Esophagus squamous epithelium (tissue), 5 donors: Measurements from ENCODE around the gene ZBTB24. TPM values are rescaled to one million over a fixed set of nuclear protein-coding genes. Genes with fewer than 3 reads are reported as not detected.
"Not testable (repeated sequence)": the region's sequence is repeated elsewhere in the genome, so short reads cannot be mapped to it uniquely, and the experiment has no call there.

ENCODE experiments used
- DNase-seq: peaks from one replicate; lab custom pipeline; 2025; lab: John Stamatoyannopoulos, UW
- H3K27ac ChIP-seq, 4 donors: fragments of 200-600 bp; sonication (generic); one replicate each; pipeline ENCODE4 v1.5.1; 2016 to 2019; ENCODE audit warnings: mild to moderate bottlenecking in 1 of 4
- H3K27me3 ChIP-seq, 4 donors: fragments of 200-600 bp; sonication (generic); 1 replicate in 3 of 4; 2 replicates in 1 of 4; pipeline versions ENCODE4 v1.5.1 to v1.6.0; 2017 to 2021; ENCODE audit warnings: antibody characterized with exemption in 1 of 4
- H3K36me3 ChIP-seq, 3 donors: fragments of 200-600 bp; sonication (generic); one replicate each; pipeline ENCODE4 v1.5.1; 2016 to 2019
- H3K4me1 ChIP-seq, 3 donors: fragments of 200-600 bp; sonication (generic); one replicate each; pipeline ENCODE4 v1.5.1; 2017 to 2019
- H3K4me3 ChIP-seq, 4 donors: fragments of 200-600 bp; sonication (generic); 1 replicate in 3 of 4; 2 replicates in 1 of 4; pipeline ENCODE4 v1.5.1; 2016 to 2019; ENCODE audit warnings: mild to moderate bottlenecking in 2 of 4, moderate library complexity in 1 of 4
- H3K9me3 ChIP-seq, 3 donors: fragments of 200-600 bp; sonication (generic); one replicate each; pipeline ENCODE4 v1.5.1; 2016 to 2019
- POLR2A ChIP-seq, 4 donors: fragments of 450-650 bp; IDR thresholded peaks; one replicate each; pipeline ENCODE4 v1.6.1; 2017; ENCODE audit warnings: antibody characterized with exemption in 4 of 4, mild to moderate bottlenecking in 4 of 4, moderate library complexity in 3 of 4
- WGBS, 2 donors: methylation state at CpG; one replicate each; pipeline ENCODE4 v1.1.5; 2018; 5-methylcytosine and 5-hydroxymethylcytosine counted together
- intact Hi-C: fragments of 100-400 bp; cut with DNase I; formaldehyde crosslinking; loops from one replicate; pipeline ENCODE4 v1.15.0; 2022
- total RNA-seq, 4 donors: library from RNA; depleted of rRNA; stranded (reverse); fragments of >200 nt; gene quantifications; one replicate each; pipeline ENCODE4 v1.1.0, GENCODE V29; 2016
- TF ChIP-seq, protein P1 (sequence below), 6 experiments: fragments of 450-650 bp in 4 of 6; fragments of 200-600 bp in 2 of 6; sonication (generic) in 2 of 6; IDR thresholded peaks; one replicate each; pipeline ENCODE4 v1.5.1; 2016 to 2019; ENCODE audit warnings: antibody characterized with exemption in 6 of 6, mild to moderate bottlenecking in 4 of 6, moderate library complexity in 4 of 6
- donor health status: DM: yes; HTN: yes; CAD: no.

The ZBTB24 gene
- total RNA-seq, 4 donors from 2014 or later, result 3.9 to 8.4 (median 7.0) TPM

DNA sequence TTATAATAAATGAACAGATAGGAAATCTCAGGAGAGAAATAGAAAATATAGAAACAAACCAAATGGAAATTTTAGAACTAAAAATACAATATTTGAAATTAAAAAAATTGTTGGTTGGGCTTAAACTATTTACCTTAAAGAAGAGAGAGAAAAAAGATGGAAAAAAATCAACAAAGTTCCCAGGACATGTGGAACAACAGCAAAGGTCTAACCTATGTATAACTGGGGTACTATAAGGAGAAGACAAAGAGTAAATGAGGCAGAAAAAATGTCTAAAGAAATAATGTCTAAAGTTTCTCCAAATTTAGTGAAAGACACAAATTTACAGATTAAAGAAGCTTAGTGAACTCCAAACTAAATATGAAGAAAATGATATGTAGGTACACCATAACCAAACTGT is 41.1 kb upstream of the ZBTB24 start:
- TF ChIP-seq POLR2A (IDR thresholded peaks at IDR 0.05), result no peak
- TF ChIP-seq, protein P1, sequence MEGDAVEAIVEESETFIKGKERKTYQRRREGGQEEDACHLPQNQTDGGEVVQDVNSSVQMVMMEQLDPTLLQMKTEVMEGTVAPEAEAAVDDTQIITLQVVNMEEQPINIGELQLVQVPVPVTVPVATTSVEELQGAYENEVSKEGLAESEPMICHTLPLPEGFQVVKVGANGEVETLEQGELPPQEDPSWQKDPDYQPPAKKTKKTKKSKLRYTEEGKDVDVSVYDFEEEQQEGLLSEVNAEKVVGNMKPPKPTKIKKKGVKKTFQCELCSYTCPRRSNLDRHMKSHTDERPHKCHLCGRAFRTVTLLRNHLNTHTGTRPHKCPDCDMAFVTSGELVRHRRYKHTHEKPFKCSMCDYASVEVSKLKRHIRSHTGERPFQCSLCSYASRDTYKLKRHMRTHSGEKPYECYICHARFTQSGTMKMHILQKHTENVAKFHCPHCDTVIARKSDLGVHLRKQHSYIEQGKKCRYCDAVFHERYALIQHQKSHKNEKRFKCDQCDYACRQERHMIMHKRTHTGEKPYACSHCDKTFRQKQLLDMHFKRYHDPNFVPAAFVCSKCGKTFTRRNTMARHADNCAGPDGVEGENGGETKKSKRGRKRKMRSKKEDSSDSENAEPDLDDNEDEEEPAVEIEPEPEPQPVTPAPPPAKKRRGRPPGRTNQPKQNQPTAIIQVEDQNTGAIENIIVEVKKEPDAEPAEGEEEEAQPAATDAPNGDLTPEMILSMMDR (IDR thresholded peaks at IDR 0.05), result no peak
- intact Hi-C loops, result loop anchor here (10.0 kb wide), 1 partner anchor 871 kb away; no protein-coding TSS in a partner anchor
- H3K9me3 ChIP-seq, result no peaks in the 10 kb centered on the region

GRCh38 chr6:109523478-109523877 is 40.5 kb upstream of the ZBTB24 start:
- Histone ChIP-seq H3K4me3 (no peak overlapping the region), H3K27ac (no peak overlapping the region), H3K27me3 (no peaks in the 10 kb centered on the region), H3K4me1 (no peaks in the 10 kb centered on the region), H3K36me3 (no peaks in the 10 kb centered on the region), H3K9me3 (no peaks in the 10 kb centered on the region)
- intact Hi-C loops, result loop anchor here (10.0 kb wide), 1 partner anchor 871 kb away; no protein-coding TSS in a partner anchor
- DNase-seq, result no peak
- TF ChIP-seq, protein P1 (IDR thresholded peaks at IDR 0.05), result no peak
- TF ChIP-seq POLR2A (IDR thresholded peaks at IDR 0.05), result no peak
- WGBS, 2 donors, result 76 to 90% methylated on average over 2 of the region's 2 CpGs

More for the DNA sequence above, 41.1 kb upstream of the ZBTB24 start:
- H3K27ac ChIP-seq, result no peak overlapping the region
- no peaks in the 10 kb centered on the region for H3K27me3 ChIP-seq
- DNase-seq, result no peak
- no peaks in the 10 kb centered on the region for H3K4me1 ChIP-seq
- H3K4me3 ChIP-seq, result no peak overlapping the region
- H3K36me3 ChIP-seq, result no peaks in the 10 kb centered on the region

- no peak for TF ChIP-seq POLR2A (IDR thresholded peaks at IDR 0.05)
- TF ChIP-seq, protein P1 (IDR thresholded peaks at IDR 0.05), result no peak
- H3K4me1 ChIP-seq, result peaks cover 0 to 2% (median 0%) of the 10 kb centered on the region in 3 donors
- intact Hi-C loops, result loop anchor here (10.0 kb wide), 1 partner anchor 874 kb away; no protein-coding TSS in a partner anchor
- H3K4me3 ChIP-seq, result no peak overlapping the region
- no peak overlapping the region for H3K27ac ChIP-seq
- no peaks in the 10 kb centered on the region for H3K27me3 ChIP-seq
- WGBS, 2 donors, result 71 to 72% methylated on average over 3 of the region's 3 CpGs
- DNase-seq, result no peak
- H3K36me3 ChIP-seq, result no peaks in the 10 kb centered on the region
- no peaks in the 10 kb centered on the region for H3K9me3 ChIP-seq
Measured at GRCh38 chr6:109521080-109521479, 38.1 kb upstream of the ZBTB24 start.

GRCh38 chr6:109519647-109520046 is 36.6 kb upstream of the ZBTB24 start:
- H3K4me1 ChIP-seq, H3K4me3 ChIP-seq, DNase-seq: not testable (repeated sequence)

DNA sequence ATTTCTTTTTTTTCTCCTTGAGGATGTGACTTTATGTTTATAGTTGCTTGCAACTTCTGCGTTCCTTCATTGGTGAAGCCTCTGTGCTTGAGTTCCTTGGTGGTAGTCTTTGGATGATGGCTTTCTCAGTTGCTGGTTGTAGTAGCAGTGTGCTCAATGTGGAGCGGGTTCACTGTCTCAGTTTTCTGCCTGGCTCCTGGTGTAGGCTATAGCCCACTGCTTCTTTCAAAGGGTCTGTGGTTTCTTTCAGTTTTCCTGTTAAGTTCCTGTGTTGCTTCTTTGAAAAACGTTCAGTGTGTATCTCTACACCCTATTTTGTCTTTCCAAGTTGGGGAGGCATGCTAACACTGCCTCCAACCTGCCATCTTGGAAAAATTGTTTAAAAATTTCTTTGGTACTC is 33.9 kb upstream of the ZBTB24 start:
- Histone ChIP-seq H3K9me3 (no peaks in the 10 kb centered on the region), H3K27ac (no peak overlapping the region), H3K4me3 (no peak overlapping the region), H3K27me3 (no peaks in the 10 kb centered on the region), H3K4me1 (peaks cover 0 to 3% (median 0%) of the 10 kb centered on the region in 3 donors), H3K36me3 (no peaks in the 10 kb centered on the region)
- DNase-seq, result no peak
- TF ChIP-seq, protein P1 (IDR thresholded peaks at IDR 0.05), result no peak
- TF ChIP-seq POLR2A (IDR thresholded peaks at IDR 0.05), result no peak
- intact Hi-C loops, result no loop called here
- WGBS, 2 donors, result 51 to 63% methylated on average over 2 to 3 of the region's 3 CpGs

More at GRCh38 chr6:109519647-109520046, 36.6 kb upstream of the ZBTB24 start:
- intact Hi-C loops, result loop anchor here (10.0 kb wide), 1 partner anchor 875 kb away; no protein-coding TSS in a partner anchor
- not testable (repeated sequence) for H3K27ac ChIP-seq, H3K9me3 ChIP-seq, H3K27me3 ChIP-seq, H3K36me3 ChIP-seq
